Neutrophil (primary cell): Measurements from ENCODE around the gene RBKS.

Experiments used
- H3K27ac ChIP-seq: fragments of 200-600 bp; sonication (generic); 2 replicates; pipeline ENCODE4 v1.5.1; 2016; ENCODE audit warnings: mild to moderate bottlenecking, moderate library complexity
- H3K27me3 ChIP-seq: fragments of 200-600 bp; sonication (generic); 2 replicates; pipeline ENCODE4 v1.6.0; 2016; ENCODE audit warnings: mild to moderate bottlenecking
- H3K36me3 ChIP-seq: fragments of 200-600 bp; sonication (generic); 2 replicates; pipeline ENCODE4 v1.5.1; 2017
- H3K4me1 ChIP-seq, 2 experiments: fragments of 200-600 bp in 1 of 2; sonication (generic) in 1 of 2; 1 replicate in 1 of 2; 2 replicates in 1 of 2; pipeline versions ENCODE4 v1.5.1 to v1.6.1; 2013 to 2016; ENCODE audit warnings: low read depth in 1 of 2, low read length in 1 of 2, mild to moderate bottlenecking in 1 of 2, moderate library complexity in 1 of 2; ENCODE audit not compliant: control insufficient read depth in 1 of 2, insufficient read depth in 1 of 2
- H3K4me3 ChIP-seq, 2 experiments: fragments of 200-600 bp in 1 of 2; sonication (generic) in 1 of 2; 1 replicate in 1 of 2; 2 replicates in 1 of 2; pipeline ENCODE4 v1.5.1; 2013 to 2016; ENCODE audit warnings: low read depth in 1 of 2, low read length in 1 of 2, mild to moderate bottlenecking in 1 of 2, moderate library complexity in 1 of 2
- H3K9me3 ChIP-seq: fragments of 200-600 bp; sonication (generic); 2 replicates; pipeline ENCODE4 v1.5.1; 2016
- CTCF ChIP-seq: fragments of 200-600 bp; sonication (generic); IDR thresholded peaks from 2 replicates; pipeline ENCODE4 v1.5.1; 2016; ENCODE audit warnings: antibody characterized with exemption

Gene RBKS

DNA sequence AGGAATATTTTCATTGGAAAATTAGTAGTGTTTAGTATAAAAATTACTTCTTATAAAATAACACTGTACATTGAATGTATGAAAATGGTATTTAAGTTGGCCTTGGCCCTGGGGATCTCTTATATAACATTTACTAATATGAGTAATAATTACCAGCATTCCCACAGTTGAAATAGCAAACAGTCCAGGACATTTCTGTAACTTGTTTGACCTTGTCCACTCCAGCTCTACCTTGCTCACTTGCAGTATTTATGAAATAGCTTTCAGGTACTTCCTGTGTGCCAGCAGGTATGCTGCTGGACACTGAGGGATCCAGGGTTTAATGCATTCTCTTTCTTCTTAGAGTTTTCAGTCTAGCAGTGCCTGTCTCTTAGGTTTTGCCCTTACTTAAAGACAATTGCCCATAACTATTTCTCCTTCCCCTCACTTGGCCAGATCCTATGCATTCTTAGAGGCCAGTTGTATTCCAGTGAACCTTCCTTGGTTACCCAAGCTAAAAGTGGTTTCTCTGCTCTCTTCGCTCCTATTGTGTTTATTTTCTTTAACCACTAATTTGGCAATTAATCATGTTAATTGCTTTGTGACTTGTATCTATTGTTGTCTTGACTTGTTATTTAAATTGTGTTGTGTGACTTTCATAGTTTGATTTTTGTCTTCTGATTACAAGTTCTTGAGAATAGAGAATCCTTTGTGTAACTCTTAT lies 26.3 kb upstream of the RBKS start:
- Histone ChIP-seq H3K27me3 (no peaks in the 10 kb centered on the region), H3K4me1 (peaks cover 7 to 9% of the 10 kb centered on the region in 2 experiments), H3K4me3 (no peak overlapping the region), H3K36me3 (no peaks in the 10 kb centered on the region), H3K9me3 (no peaks in the 10 kb centered on the region), H3K27ac (no peak overlapping the region)
- TF ChIP-seq CTCF = no peak

- H3K4me3 ChIP-seq = no peak overlapping the region
- no peaks in the 10 kb centered on the region for H3K9me3 ChIP-seq
- no peak overlapping the region for H3K27ac ChIP-seq
- H3K36me3 ChIP-seq = no peaks in the 10 kb centered on the region
- no peaks in the 10 kb centered on the region for H3K27me3 ChIP-seq
- no peak for TF ChIP-seq CTCF
- peaks cover 5 to 8% of the 10 kb centered on the region in 2 experiments for H3K4me1 ChIP-seq
These were observed 25.7 kb upstream of the RBKS start for GRCh38 chr2:27915874-27916273.

DNA sequence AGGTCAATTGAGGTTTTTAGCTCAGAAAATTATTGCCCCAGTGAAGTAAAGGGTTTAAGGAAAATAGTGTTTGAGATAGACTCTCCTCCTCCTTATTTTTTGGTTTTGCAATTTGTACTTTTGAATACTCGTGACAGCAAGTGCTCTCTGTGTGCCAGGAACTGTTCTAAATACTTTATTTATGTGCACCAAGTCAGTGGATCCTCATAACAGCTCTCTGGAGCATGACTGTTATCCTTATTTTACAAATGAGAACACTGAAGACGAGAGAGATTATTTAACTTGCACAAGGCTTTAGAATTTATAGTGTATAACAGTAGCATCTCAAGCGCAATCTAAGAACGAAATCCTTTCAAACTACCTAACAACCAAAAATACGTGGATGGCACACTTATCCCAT lies 25.0 kb upstream of the RBKS start:
- H3K27ac ChIP-seq = no peak overlapping the region
- peaks cover 0 to 3% of the 10 kb centered on the region in 2 experiments for H3K4me1 ChIP-seq
- no peaks in the 10 kb centered on the region for H3K36me3 ChIP-seq
- no peaks in the 10 kb centered on the region for H3K27me3 ChIP-seq
- TF ChIP-seq CTCF = no peak
- no peaks in the 10 kb centered on the region for H3K9me3 ChIP-seq
- no peak overlapping the region for H3K4me3 ChIP-seq

GRCh38 chr2:27914805-27915175 lies 24.6 kb upstream of the RBKS start:
- H3K4me3 ChIP-seq = no peak overlapping the region
- H3K4me1 ChIP-seq = no peaks in the 10 kb centered on the region
- TF ChIP-seq CTCF = no peak
- no peaks in the 10 kb centered on the region for H3K9me3 ChIP-seq
- no peak overlapping the region for H3K27ac ChIP-seq
- H3K27me3 ChIP-seq = no peaks in the 10 kb centered on the region
- no peaks in the 10 kb centered on the region for H3K36me3 ChIP-seq

DNA sequence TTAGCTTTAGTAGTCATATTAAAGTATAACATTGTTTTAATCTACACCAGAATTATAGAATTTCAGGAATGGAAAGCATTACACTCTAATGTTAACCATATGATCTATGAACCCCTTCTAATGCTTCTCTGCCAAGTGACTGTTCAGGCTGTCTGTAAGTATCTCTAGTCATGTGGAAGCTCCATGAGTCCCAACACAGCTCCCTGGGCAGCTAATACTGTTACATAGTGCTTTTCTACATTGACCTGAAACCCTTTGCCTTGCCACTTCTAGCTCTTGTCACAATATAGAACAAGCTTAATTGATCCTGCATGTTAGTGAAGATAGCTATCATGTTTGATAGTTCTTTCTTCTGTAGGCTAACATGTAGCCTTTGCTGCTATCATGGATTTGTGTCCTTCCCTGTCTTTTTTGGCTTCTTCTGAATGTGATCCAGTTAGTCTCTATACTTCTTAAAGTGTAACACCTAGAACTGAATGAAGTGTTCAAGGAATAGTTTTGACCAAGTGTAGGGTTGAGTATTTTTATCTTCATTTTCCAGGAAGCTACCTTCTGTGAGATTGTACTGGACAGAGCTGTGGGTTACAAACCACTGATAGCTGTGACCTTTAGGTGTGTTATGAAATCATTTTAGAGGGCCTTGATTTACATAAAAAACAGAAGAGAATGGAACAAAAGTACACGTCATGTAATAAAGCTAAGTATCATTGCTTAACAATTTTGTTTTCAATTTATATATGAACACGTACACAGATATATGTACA lies 24.0 kb upstream of the RBKS start:
- H3K36me3 ChIP-seq = no peaks in the 10 kb centered on the region
- no peaks in the 10 kb centered on the region for H3K4me1 ChIP-seq
- TF ChIP-seq CTCF = no peak
- no peak overlapping the region for H3K27ac ChIP-seq
- H3K9me3 ChIP-seq = no peaks in the 10 kb centered on the region
- no peaks in the 10 kb centered on the region for H3K27me3 ChIP-seq
- no peak overlapping the region for H3K4me3 ChIP-seq
